ENCODE measurements around the gene ENTPD6. TPM values are rescaled to one million over a fixed set of nuclear protein-coding genes. Genes with fewer than 3 reads are reported as not detected.

ENTPD6 gene
- total RNA-seq, 1 donor = 50.7 TPM

- Histone ChIP-seq H3K36me3 (ENCODE audit: insufficient read depth, low read length) (peaks cover 72% of the 10 kb centered on the region), H3K27me3 (ENCODE audit: insufficient read depth, low read length) (no peaks in the 10 kb centered on the region), H2AFZ (ENCODE audit: low read length) (no peak overlapping the region), H3K4me1 (ENCODE audit: insufficient read depth, low read length) (no peaks in the 10 kb centered on the region), H4K20me1 (ENCODE audit: insufficient read depth, low read length) (peaks cover 3% of the 10 kb centered on the region), H3K4me3 (ENCODE audit: insufficient read depth, low read length) (no peak overlapping the region), H3K79me2 (ENCODE audit: insufficient read depth, low read length) (peaks cover 3% of the 10 kb centered on the region), H3K27ac (ENCODE audit: low read depth, low read length) (no peak overlapping the region), H3K4me2 (ENCODE audit: insufficient read depth, low read length) (no peak overlapping the region), H3K9me3 (ENCODE audit: low read depth, low read length) (no peaks in the 10 kb centered on the region)
- no peak for TF ChIP-seq CTCF (IDR thresholded peaks at IDR 0.05; ENCODE audit: extremely low read depth, low read depth, low read length)
- DNase-seq (ENCODE audit: insufficient read length, low spot score, missing footprints) = no peak
Measured at GRCh38 chr20:25213566-25214425, 18.3 kb downstream of the ENTPD6 start.

GRCh38 chr20:25214426-25214790, 18.9 kb downstream of the ENTPD6 start:
- no peak overlapping the region for H3K27ac ChIP-seq (ENCODE audit: low read depth, low read length)
- H3K4me3 ChIP-seq (ENCODE audit: insufficient read depth, low read length) = no peak overlapping the region
- peaks cover 3% of the 10 kb centered on the region for H4K20me1 ChIP-seq (ENCODE audit: insufficient read depth, low read length)
- no peaks in the 10 kb centered on the region for H3K27me3 ChIP-seq (ENCODE audit: insufficient read depth, low read length)
- no peaks in the 10 kb centered on the region for H3K9me3 ChIP-seq (ENCODE audit: low read depth, low read length)
- no peak for DNase-seq (ENCODE audit: insufficient read length, low spot score, missing footprints)
- H3K36me3 ChIP-seq (ENCODE audit: insufficient read depth, low read length) = peaks cover 78% of the 10 kb centered on the region
- no peak for TF ChIP-seq CTCF (IDR thresholded peaks at IDR 0.05; ENCODE audit: extremely low read depth, low read depth, low read length)
- H2AFZ ChIP-seq (ENCODE audit: low read length) = no peak overlapping the region
- H3K79me2 ChIP-seq (ENCODE audit: insufficient read depth, low read length) = peaks cover 3% of the 10 kb centered on the region
- H3K4me2 ChIP-seq (ENCODE audit: insufficient read depth, low read length) = no peak overlapping the region
- no peaks in the 10 kb centered on the region for H3K4me1 ChIP-seq (ENCODE audit: insufficient read depth, low read length)

- no peak for TF ChIP-seq CTCF (IDR thresholded peaks at IDR 0.05; ENCODE audit: extremely low read depth, low read depth, low read length)
- Histone ChIP-seq H3K27ac (ENCODE audit: low read depth, low read length) (no peak overlapping the region), H3K79me2 (ENCODE audit: insufficient read depth, low read length) (no peaks in the 10 kb centered on the region), H3K4me1 (ENCODE audit: insufficient read depth, low read length) (no peaks in the 10 kb centered on the region), H3K9me3 (ENCODE audit: low read depth, low read length) (no peaks in the 10 kb centered on the region), H3K4me3 (ENCODE audit: insufficient read depth, low read length) (no peak overlapping the region), H4K20me1 (ENCODE audit: insufficient read depth, low read length) (peaks cover 3% of the 10 kb centered on the region), H3K36me3 (ENCODE audit: insufficient read depth, low read length) (peaks cover 78% of the 10 kb centered on the region), H2AFZ (ENCODE audit: low read length) (no peak overlapping the region), H3K27me3 (ENCODE audit: insufficient read depth, low read length) (no peaks in the 10 kb centered on the region), H3K4me2 (ENCODE audit: insufficient read depth, low read length) (no peak overlapping the region)
- DNase-seq (ENCODE audit: insufficient read length, low spot score, missing footprints) = no peak
Measured at GRCh38 chr20:25214819-25215218, 19.3 kb downstream of the ENTPD6 start.

GRCh38 chr20:25215521-25215920, 20.0 kb downstream of the ENTPD6 start:
- Histone ChIP-seq H3K36me3 (ENCODE audit: insufficient read depth, low read length) (peaks cover 80% of the 10 kb centered on the region), H3K9me3 (ENCODE audit: low read depth, low read length) (no peaks in the 10 kb centered on the region), H3K4me2 (ENCODE audit: insufficient read depth, low read length) (no peak overlapping the region), H2AFZ (ENCODE audit: low read length) (no peak overlapping the region), H3K27me3 (ENCODE audit: insufficient read depth, low read length) (no peaks in the 10 kb centered on the region), H3K79me2 (ENCODE audit: insufficient read depth, low read length) (no peaks in the 10 kb centered on the region), H4K20me1 (ENCODE audit: insufficient read depth, low read length) (peaks cover 3% of the 10 kb centered on the region), H3K27ac (ENCODE audit: low read depth, low read length) (no peak overlapping the region), H3K4me1 (ENCODE audit: insufficient read depth, low read length) (no peaks in the 10 kb centered on the region), H3K4me3 (ENCODE audit: insufficient read depth, low read length) (no peak overlapping the region)
- no peak for TF ChIP-seq CTCF (IDR thresholded peaks at IDR 0.05; ENCODE audit: extremely low read depth, low read depth, low read length)
- no peak for DNase-seq (ENCODE audit: insufficient read length, low spot score, missing footprints)

All from osteoblast (primary cell).